Peyer's patch (tissue), 4 donors: ENCODE data around the gene SPATA20. TPM values are rescaled to one million over a fixed set of nuclear protein-coding genes. Genes with fewer than 3 reads are reported as not detected.

Experiments
- DNase-seq, 3 donors: peaks; one replicate each; pipeline ENCODE4 v3.0.0-alpha.2; 2017 to 2019
- H3K27ac ChIP-seq, 4 donors: fragments of 200-600 bp; sonication (generic); one replicate each; pipeline ENCODE4 v1.5.1; 2016 to 2019
- H3K27me3 ChIP-seq, 2 donors: fragments of 200-600 bp; sonication (generic); one replicate each; pipeline ENCODE4 v1.5.1; 2019
- H3K36me3 ChIP-seq, 3 donors: fragments of 200-600 bp; sonication (generic); one replicate each; pipeline ENCODE4 v1.5.1; 2016 to 2019
- H3K4me1 ChIP-seq, 4 donors: fragments of 200-600 bp; sonication (generic); one replicate each; pipeline ENCODE4 v1.5.1; 2016 to 2019
- H3K4me3 ChIP-seq, 4 donors: fragments of 200-600 bp; sonication (generic); 1 replicate in 3 of 4; 2 replicates in 1 of 4; pipeline ENCODE4 v1.5.1; 2016 to 2019; ENCODE audit warnings: mild to moderate bottlenecking in 1 of 4
- H3K9me3 ChIP-seq, 4 donors: fragments of 200-600 bp; sonication (generic); one replicate each; pipeline ENCODE4 v1.5.1; 2016 to 2019; ENCODE audit warnings: mild to moderate bottlenecking in 1 of 4
- CTCF ChIP-seq, 6 experiments: fragments of 450-650 bp in 4 of 6; fragments of 200-600 bp in 2 of 6; sonication (generic) in 1 of 6; IDR thresholded peaks; one replicate each; pipeline ENCODE4 v1.5.1; 2017 to 2019; ENCODE audit warnings: antibody characterized with exemption in 6 of 6, mild to moderate bottlenecking in 3 of 6, moderate library complexity in 1 of 6
- POLR2A ChIP-seq, 2 donors: fragments of 450-650 bp; IDR thresholded peaks; one replicate each; pipeline ENCODE4 v1.5.1; 2017; ENCODE audit warnings: antibody characterized with exemption in 2 of 2, mild to moderate bottlenecking in 2 of 2, moderate library complexity in 2 of 2
- total RNA-seq, 4 donors: library from RNA; depleted of rRNA; stranded (reverse); fragments of >200 nt; gene quantifications; one replicate each; pipeline ENCODE4 v1.1.0, GENCODE V29; 2016

SPATA20 gene
- total RNA-seq, 4 donors from 2014 or later = 75.1 to 125 (median 110) TPM

GRCh38 chr17:50527949-50528474, 19.0 kb upstream of the SPATA20 start:
- Histone ChIP-seq H3K27me3 (peaks cover 0 to 10% of the 10 kb centered on the region in 2 donors), H3K9me3 (no peaks in the 10 kb centered on the region), H3K4me3 (no peak overlapping the region), H3K4me1 (peaks cover 0 to 15% (median 0%) of the 10 kb centered on the region in 4 donors), H3K27ac (no peak overlapping the region), H3K36me3 (no peaks in the 10 kb centered on the region)
- TF ChIP-seq POLR2A (IDR thresholded peaks at IDR 0.05) (no peak), CTCF (IDR thresholded peaks at IDR 0.05) (no peak)
- no peak for DNase-seq

- H3K36me3 ChIP-seq = no peaks in the 10 kb centered on the region
- H3K4me3 ChIP-seq = no peak overlapping the region
- TF ChIP-seq CTCF (IDR thresholded peaks at IDR 0.05) = no peak
- no peaks in the 10 kb centered on the region for H3K9me3 ChIP-seq
- no peak overlapping the region for H3K27ac ChIP-seq
- DNase-seq = no peak
- H3K4me1 ChIP-seq = peaks cover 0 to 33% (median 0%) of the 10 kb centered on the region in 4 donors
- H3K27me3 ChIP-seq = peaks cover 0 to 10% of the 10 kb centered on the region in 2 donors
These were observed 17.1 kb upstream of the SPATA20 start for GRCh38 chr17:50529849-50530248.

- H3K27ac ChIP-seq = no peak overlapping the region
- peaks cover 0 to 34% (median 0%) of the 10 kb centered on the region in 4 donors for H3K4me1 ChIP-seq
- H3K9me3 ChIP-seq = no peaks in the 10 kb centered on the region
- no peak overlapping the region for H3K4me3 ChIP-seq
- DNase-seq = no peak
- peaks cover 0 to 10% of the 10 kb centered on the region in 2 donors for H3K27me3 ChIP-seq
- no peaks in the 10 kb centered on the region for H3K36me3 ChIP-seq
- TF ChIP-seq CTCF (IDR thresholded peaks at IDR 0.05) (no peak), POLR2A (IDR thresholded peaks at IDR 0.05) (no peak)
These were observed 15.4 kb upstream of the SPATA20 start for GRCh38 chr17:50531428-50532025.

GRCh38 chr17:50532452-50533024, 14.4 kb upstream of the SPATA20 start, which contains the start of gene EPN3:
TSS of gene EPN3 (plus strand) at chr17:50532735. CDS start at chr17:50536557, 3,822 bp downstream.
- H3K9me3 ChIP-seq = no peaks in the 10 kb centered on the region
- DNase-seq = peak in 2 of 3 donors; percentile 73 to 81
- TF ChIP-seq CTCF (IDR thresholded peaks at IDR 0.05) (peak in 3 of 6 experiments; percentile 8 to 33 (median 10)), POLR2A (IDR thresholded peaks at IDR 0.05) (peak in 1 of 2 donors; percentile 40)
- peaks cover 0 to 34% (median 0%) of the 10 kb centered on the region in 4 donors for H3K4me1 ChIP-seq
- H3K27me3 ChIP-seq = peaks cover 0 to 10% of the 10 kb centered on the region in 2 donors
- H3K4me3 ChIP-seq = peak within 1 kb of the TSS in 3 of 4 donors; percentile 7 to 50 (median 38)
- peak within 1 kb of the TSS in 3 of 4 donors; percentile 60 to 84 (median 82) for H3K27ac ChIP-seq
- no peaks in the 10 kb centered on the region for H3K36me3 ChIP-seq

- no peaks in the 10 kb centered on the region for H3K36me3 ChIP-seq
- no peak for DNase-seq
- no peaks in the 10 kb centered on the region for H3K9me3 ChIP-seq
- peak overlapping the region in 3 of 4 donors; percentile 60 to 84 (median 82) for H3K27ac ChIP-seq
- TF ChIP-seq CTCF (IDR thresholded peaks at IDR 0.05) (no peak), POLR2A (IDR thresholded peaks at IDR 0.05) (no peak)
- H3K27me3 ChIP-seq = peaks cover 0 to 10% of the 10 kb centered on the region in 2 donors
- peak overlapping the region in 3 of 4 donors; percentile 7 to 50 (median 38) for H3K4me3 ChIP-seq
- peaks cover 0 to 39% (median 0%) of the 10 kb centered on the region in 4 donors for H3K4me1 ChIP-seq
These were observed 13.8 kb upstream of the SPATA20 start for GRCh38 chr17:50533185-50533584.
